HG02642 (cell line): ENCODE results near the gene PLEKHA3.

Experiments used
- ATAC-seq: cut with Tn5 transposase; IDR thresholded peaks from one replicate; pipeline ENCODE4 v1.9.1; 2021; ENCODE audit warnings: mild to moderate bottlenecking; ENCODE audit not compliant: unreplicated experiment, poor library complexity

PLEKHA3 gene

GRCh38 chr2:178478439-178479274 is 1.6 kb upstream of the PLEKHA3 start, which contains the start of gene FKBP7:
TSS of gene FKBP7 (minus strand) at chr2:178478600. CDS start at chr2:178478499, 101 bp downstream.
- peak; percentile 47 for ATAC-seq

- no peak for ATAC-seq
Observed at GRCh38 chr2:178479275-178479616, 1.0 kb upstream of the PLEKHA3 start.

DNA sequence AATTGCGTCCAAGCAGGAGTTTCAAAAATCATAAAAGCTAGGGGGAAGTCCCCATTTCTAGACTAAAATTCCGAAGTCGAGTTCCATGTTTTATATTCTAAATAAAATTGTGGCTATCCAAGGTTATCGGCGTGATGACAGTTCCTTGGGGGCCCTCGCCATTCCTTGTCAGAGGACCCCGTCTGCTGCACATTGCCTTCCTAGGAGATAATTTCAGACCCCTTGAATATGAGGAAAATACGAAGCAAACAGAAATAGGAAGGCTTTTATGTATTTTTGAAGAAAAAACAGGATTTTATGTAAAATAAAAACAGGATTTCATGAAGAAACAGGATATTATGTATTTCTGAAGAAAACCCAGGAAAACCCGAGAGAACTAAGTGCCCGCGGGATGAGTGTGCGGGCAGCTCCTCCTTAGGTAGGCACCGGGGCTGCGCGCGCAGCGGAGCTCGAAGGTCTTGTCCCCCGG is 465 bp upstream of the PLEKHA3 start:
- no peak for ATAC-seq

DNA sequence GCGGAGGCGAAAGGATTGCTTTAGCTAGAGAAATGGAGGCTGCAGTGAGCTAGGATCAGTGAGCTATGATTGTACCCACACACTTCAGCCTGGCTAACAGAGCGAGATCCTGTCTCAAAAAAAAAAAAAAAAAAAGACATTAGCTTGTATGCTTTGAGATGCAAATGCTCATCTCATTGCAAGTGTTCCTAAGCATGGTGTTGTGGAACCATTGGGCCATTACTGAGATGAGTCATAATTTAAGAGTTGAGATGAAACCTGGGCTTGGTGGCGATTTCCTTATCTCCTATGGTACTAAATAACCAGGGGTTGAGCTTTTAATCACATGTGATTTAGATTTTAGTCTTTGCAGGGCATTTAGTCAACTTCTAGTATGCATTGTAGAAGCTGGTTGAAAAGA is 2.2 kb downstream of the PLEKHA3 start:
- peak; percentile 13 for ATAC-seq

DNA sequence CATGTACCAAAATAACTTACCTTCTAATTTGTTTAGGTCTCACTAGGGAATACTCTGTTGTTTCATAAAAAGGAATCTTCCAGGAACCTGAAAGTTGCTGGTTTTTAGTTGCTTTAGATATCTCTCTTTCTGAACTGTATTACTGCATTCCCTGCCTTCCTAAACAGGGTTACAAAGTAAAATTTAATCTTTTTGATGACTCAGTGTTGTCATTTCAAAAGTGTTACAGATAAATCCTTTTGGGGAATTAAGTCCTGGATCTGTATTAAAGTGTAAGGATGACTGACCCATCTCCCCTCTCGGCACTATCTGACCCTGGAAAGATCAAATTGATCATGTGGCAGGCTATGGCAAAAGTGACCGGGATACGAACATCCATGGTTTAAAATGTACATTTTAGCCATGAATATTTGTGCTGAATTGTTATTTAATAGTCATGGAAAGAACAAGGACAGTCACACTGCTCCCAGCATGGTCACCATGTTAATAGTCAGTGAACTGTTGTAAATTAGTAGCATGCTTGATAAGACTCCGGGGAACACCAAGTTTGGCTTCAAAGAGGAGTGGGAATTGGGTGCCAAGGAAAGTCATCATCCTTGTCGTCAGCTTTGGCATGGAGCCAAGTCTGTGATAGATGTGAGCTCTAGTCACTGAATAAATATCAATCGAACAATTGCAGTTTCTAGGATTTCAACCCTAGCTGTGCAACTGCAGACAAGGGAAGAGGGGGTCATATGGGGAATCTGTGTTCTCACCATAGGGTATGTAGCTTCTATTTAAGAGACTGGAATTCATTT is 4.2 kb downstream of the PLEKHA3 start:
- ATAC-seq, result no peak

GRCh38 chr2:178485356-178485755 is 5.1 kb downstream of the PLEKHA3 start:
- no peak for ATAC-seq

DNA sequence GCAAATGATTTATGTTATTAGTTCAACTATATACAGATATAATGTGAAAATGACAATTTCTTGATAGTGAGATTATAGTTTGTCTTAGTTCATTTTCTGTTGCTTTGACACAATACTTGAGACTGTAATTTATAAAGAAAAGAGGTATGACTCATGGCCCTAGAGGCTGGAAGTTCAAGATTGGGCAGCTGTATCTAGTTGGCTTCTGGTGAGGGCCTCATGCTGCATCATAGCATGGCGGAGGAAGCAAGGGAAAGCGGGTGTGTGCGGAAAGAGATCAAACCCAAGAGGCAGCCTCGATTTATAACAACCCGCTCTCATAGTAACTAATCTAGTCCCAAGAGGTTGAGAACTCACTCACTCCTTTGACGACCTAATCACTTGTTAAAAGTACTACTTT is 11.4 kb downstream of the PLEKHA3 start:
- no peak for ATAC-seq

- ATAC-seq, result no peak
Observed at GRCh38 chr2:178496049-178496448, 15.8 kb downstream of the PLEKHA3 start.

GRCh38 chr2:178498137-178498536 is 17.9 kb downstream of the PLEKHA3 start:
- no peak for ATAC-seq

GRCh38 chr2:178499640-178500039 is 19.4 kb downstream of the PLEKHA3 start:
- ATAC-seq, result no peak

- no peak for ATAC-seq
Observed at GRCh38 chr2:178502751-178503150, 22.5 kb downstream of the PLEKHA3 start.

DNA sequence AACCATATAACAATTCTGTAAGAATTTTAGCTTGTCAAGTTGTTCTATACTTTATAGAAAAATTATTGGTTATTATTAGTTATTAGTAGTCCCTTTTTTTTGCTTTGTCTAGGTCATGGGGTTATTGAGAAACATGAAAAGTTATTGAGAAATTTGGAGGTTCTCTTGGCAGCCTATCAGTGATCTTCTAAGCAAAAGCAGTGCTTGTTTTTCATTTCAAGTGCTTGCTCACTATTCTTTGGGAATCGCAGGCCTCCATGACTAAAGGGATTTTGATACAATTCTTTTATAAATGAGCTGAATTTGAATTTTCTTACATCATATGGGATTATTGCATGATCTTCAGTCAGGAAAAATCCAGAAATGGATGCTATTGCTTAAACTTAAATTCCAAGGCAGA is 25.8 kb downstream of the PLEKHA3 start:
- ATAC-seq, result no peak

GRCh38 chr2:178506524-178506923 is 26.3 kb downstream of the PLEKHA3 start:
- no peak for ATAC-seq

DNA sequence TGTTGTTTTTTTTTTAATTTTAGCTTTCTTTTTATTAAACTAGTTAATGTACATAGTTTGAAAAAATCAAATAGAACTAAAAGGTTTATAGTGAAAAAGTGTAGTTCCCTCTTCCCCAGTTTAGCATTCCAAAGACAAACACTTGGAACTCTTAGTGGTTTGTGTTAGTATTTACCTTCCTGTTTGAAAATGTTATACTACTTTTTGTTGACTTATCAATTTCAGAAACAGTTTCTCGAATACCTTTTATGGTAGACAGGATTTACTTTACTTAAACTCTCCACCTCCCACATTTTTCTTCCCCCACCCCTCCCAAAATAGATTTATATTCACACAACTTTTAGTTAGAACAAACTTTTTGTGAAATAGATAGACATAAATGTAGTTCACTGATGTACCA is 26.7 kb downstream of the PLEKHA3 start:
- no peak for ATAC-seq

DNA sequence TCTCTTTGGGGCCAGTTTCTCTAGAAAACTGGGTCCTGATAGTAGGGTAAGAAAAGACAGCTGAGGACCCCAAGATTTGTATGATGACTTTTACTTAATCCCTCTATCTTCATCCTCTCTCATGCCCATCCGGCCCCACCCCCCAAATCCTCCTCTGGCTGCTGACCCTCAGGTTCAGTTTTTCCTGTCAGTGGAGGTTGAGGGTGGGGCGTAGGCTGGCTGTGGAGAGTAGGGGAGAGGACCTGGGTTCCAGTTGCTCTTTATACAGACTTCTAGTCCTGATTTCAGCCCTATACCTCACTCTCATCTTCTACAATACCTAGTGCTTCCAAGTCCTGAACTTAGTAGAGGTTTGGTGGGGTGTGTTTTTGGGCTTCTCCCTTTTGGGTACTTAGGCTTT is 28.4 kb downstream of the PLEKHA3 start:
- ATAC-seq, result no peak

- ATAC-seq, result no peak
Observed at GRCh38 chr2:178510384-178510783, 30.1 kb downstream of the PLEKHA3 start.

DNA sequence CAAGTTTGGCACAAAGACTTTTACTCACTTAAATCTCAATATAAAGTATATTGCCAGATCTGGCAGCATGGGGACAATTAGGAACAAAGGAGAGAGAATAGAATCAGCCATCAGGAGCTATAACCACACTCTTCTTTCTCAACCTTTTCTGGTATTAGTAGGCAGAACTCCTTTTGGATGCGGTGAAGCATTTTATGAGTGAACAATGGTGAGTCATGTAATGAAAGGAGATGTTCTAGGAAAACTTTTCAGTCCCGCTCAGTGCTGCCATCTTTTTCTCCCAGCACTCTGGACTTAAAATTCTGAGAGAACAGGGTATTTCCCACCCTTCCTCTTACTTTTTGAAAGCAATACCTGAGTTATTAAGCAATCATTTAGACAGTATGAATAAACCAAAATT is 32.2 kb downstream of the PLEKHA3 start:
- no peak for ATAC-seq

GRCh38 chr2:178513876-178514275 is 33.6 kb downstream of the PLEKHA3 start:
- no peak for ATAC-seq

DNA sequence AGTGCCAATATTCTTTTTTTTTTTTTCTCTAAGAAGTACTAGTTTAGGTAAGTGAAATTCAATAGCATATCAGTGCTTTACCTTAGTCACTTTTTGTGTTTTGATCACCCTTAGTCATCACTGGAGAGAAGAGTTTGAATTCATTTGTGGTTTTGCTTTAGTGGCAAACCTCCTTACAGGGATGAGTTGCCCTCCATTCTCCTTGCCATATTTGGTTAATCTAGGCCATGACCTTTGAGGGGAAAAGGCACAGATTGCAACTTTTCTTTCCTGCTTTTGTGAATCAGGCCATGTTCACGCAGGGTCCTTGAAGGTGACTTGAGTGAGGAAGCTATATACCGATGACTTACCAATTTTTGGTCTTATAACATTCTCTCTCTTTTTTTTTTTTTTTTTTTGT is 34.4 kb downstream of the PLEKHA3 start:
- ATAC-seq, result no peak

DNA sequence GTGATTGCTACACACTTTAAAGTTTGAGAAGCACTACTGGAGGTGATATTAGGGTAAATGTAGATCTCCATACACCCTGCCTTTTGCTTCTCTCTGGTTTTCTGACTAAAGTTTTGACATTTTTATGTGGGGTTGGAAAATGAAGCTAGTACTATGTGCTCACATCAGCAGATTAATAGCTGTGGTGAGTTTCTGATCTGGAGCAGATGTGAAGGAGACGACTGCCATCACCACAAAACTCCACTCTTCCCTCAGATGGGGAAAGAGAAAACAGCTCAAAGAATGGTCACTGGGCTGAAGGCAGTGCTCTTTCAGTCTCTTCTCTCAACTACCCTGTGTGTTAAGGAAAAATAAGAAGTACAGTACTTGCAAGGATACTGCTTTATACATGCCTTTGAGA is 37.2 kb downstream of the PLEKHA3 start:
- ATAC-seq, result no peak

DNA sequence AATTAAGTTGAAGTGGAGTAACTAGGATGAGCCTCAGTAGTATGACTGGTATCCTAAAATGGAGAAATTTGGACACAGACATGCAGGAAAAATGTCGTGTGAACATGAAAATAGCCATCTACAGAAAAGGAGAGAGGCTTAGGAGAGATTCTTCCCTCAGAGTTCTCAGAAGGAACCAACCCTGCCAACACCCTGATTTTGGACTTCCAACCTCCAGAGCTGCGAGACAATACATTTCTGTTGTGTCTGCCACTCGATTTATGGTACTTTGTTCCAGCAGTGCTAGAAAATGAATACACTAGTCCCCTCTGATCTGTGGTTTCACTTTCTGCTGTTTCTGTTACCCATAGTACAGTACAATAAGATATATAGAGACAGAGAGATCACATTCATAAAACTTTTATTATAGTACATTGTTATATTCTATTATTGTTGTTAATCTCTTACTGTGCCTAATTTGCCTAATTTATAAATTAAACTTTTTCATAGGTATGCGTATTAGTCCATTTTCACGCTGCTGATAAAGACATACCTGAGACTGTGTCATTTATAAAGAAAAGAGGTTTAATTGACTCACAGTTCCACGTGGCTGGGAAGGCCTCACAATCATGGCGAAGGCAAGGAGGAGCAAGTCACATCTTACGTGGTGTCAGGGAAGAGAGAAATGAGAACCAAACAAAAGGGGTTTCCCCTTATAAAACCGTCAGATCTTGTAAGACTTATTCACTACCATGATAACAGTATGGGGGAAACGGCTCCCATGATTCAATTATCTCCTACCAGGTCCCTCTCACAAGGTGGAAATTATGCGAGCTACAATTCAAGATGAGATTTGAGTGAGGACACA is 41.3 kb downstream of the PLEKHA3 start:
- no peak for ATAC-seq
